VCaP (cell line): ENCODE data around the gene MNAT1.

Source experiments
- H3K27ac ChIP-seq: fragments of 450-650 bp; 2 replicates; pipeline ENCODE4 v1.5.1; 2017
- TF ChIP-seq, protein P1 (sequence below): fragments of 450-650 bp; conservative IDR thresholded peaks from 2 replicates; pipeline ENCODE4 v1.5.1; 2017; ENCODE audit warnings: mild to moderate bottlenecking, moderate library complexity

Gene MNAT1

DNA sequence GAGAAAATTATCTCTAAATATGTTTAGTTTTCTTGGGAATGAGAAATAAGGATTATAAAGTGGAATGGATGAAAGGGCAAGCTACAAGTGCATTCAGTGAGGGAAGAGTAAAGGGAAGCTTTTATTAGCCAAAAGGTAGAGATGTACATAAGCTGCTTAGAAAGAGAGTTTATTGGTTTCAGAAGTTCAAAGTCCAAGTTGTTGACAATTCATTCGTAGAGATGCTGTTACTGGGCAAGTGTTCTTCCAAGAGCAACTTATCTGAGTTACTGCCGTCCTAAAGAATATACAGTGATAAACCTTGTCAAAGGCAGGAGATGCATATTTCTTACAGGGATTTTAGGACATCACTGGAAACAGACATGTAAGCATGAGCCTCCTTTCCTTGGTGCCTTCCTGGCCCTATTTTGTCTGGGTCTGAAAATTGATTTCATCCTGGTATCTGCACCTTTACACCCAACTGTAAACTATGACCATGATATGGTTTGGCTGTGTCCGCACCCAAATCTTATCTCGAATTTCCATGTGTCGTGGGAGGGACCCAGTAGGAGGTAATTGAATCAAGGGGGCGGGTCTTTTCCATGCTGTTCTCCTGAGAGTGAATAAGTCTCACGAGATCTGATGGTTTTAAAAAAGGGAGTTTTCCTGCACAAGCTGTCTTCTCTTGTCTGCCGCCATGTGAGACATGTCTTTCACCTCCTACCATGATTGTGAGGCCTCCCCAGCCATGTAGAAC is 199.5 kb downstream of the MNAT1 start:
- H3K27ac ChIP-seq, result peak overlapping the region; percentile 38
- TF ChIP-seq, protein P1, sequence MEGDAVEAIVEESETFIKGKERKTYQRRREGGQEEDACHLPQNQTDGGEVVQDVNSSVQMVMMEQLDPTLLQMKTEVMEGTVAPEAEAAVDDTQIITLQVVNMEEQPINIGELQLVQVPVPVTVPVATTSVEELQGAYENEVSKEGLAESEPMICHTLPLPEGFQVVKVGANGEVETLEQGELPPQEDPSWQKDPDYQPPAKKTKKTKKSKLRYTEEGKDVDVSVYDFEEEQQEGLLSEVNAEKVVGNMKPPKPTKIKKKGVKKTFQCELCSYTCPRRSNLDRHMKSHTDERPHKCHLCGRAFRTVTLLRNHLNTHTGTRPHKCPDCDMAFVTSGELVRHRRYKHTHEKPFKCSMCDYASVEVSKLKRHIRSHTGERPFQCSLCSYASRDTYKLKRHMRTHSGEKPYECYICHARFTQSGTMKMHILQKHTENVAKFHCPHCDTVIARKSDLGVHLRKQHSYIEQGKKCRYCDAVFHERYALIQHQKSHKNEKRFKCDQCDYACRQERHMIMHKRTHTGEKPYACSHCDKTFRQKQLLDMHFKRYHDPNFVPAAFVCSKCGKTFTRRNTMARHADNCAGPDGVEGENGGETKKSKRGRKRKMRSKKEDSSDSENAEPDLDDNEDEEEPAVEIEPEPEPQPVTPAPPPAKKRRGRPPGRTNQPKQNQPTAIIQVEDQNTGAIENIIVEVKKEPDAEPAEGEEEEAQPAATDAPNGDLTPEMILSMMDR, result no peak

DNA sequence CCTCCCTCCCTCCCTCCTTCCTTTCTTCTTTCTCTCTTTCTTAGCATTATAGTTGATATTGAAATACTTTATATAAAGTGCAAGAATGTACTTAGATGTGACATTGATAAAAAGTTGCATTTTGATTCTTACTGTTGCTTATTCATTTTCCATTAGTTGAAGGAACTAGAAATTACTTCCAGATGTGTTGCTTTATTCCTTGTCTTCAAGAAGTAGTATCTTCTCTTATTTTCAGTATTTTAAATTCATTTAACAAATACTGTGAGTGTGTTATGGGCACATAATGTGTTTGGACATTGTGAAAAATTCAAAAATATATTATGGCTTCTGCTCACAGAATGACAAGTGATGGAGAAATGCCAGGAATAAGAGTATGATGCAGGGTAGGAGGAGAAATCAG is 200.8 kb downstream of the MNAT1 start:
- H3K27ac ChIP-seq, result no peak overlapping the region
- TF ChIP-seq, protein P1, result no peak

DNA sequence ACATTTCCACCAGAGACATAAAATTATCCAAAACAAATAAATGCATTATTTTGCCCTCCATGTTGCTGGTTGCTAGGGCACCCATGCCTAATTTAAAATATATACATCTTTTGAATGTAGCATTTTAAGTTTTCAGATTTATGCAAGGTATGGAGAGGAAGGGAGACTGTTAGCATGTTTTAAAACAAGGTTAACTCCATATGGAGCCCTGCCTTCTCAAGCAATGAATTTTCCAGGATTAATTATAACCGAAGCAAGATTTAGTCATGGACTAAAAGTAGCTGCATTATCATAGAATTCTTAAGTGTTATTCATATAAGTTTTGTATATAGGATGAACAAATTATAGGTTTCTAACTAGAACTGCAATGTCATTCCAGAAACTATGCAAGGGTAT is 209.1 kb downstream of the MNAT1 start:
- TF ChIP-seq, protein P1, result no peak
- H3K27ac ChIP-seq, result no peak overlapping the region

GRCh38 chr14:60944204-60944603 is 209.6 kb downstream of the MNAT1 start:
- H3K27ac ChIP-seq, result no peak overlapping the region
- TF ChIP-seq, protein P1, result no peak

GRCh38 chr14:60945984-60946383 is 211.4 kb downstream of the MNAT1 start:
- TF ChIP-seq, protein P1, result no peak
- H3K27ac ChIP-seq, result no peak overlapping the region

DNA sequence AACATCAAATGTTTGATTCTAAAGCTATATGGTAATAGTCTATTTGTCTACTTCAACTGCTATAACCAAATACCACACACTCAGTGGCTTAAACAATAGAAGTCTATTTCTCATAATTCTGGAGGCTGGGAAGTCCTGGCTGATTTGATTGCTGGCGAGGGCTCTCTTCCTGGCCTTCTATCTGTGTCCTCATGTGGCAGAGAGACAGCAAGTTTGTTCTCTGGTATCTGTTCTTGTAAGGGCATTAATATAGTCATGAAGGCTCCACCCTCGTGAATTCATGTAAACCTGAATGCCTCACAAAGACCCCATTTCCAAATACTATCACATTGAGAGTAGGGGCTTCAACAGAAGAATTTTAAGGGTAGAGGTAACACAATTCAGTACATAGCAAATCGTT is 212.2 kb downstream of the MNAT1 start:
- TF ChIP-seq, protein P1, result no peak

GRCh38 chr14:60951776-60952435 is 217.3 kb downstream of the MNAT1 start:
- no peak overlapping the region for H3K27ac ChIP-seq
- TF ChIP-seq, protein P1, result no peak

More for the DNA sequence above, 212.2 kb downstream of the MNAT1 start:
- no peak overlapping the region for H3K27ac ChIP-seq
